ENCODE data around the gene TANGO2.

The TANGO2 gene

GRCh38 chr22:20013382-20013871 is 7.5 kb upstream of the TANGO2 start:
- no peak for DNase-seq

GRCh38 chr22:20014526-20015186 is 6.3 kb upstream of the TANGO2 start:
- no peak for DNase-seq

GRCh38 chr22:20015187-20015625 is 5.7 kb upstream of the TANGO2 start:
- DNase-seq, result no peak

GRCh38 chr22:20015971-20016733 is 4.8 kb upstream of the TANGO2 start:
- DNase-seq, result no peak

GRCh38 chr22:20016734-20017621 is 3.9 kb upstream of the TANGO2 start, which contains the start of gene ARVCF:
ARVCF (minus strand) TSS chr22:20016823; CDS start chr22:19990794, 26,029 bp downstream.
- peak; percentile 36 for DNase-seq

- no peak for DNase-seq
These were observed 3.3 kb upstream of the TANGO2 start for GRCh38 chr22:20017622-20017958.

- DNase-seq, result no peak
These were observed 2.9 kb upstream of the TANGO2 start for GRCh38 chr22:20018001-20018400.

GRCh38 chr22:20019661-20020532 is 1.0 kb upstream of the TANGO2 start:
- DNase-seq, result no peak

- peak; percentile 14 for DNase-seq
These were observed 579 bp downstream of the TANGO2 start for GRCh38 chr22:20021196-20022181.

GRCh38 chr22:20022231-20022977 is 1.5 kb downstream of the TANGO2 start:
- DNase-seq, result no peak

- no peak for DNase-seq
These were observed 2.2 kb downstream of the TANGO2 start for GRCh38 chr22:20022978-20023613.

- no peak for DNase-seq
These were observed 3.3 kb downstream of the TANGO2 start for GRCh38 chr22:20024225-20024624.

- DNase-seq, result no peak
These were observed 3.9 kb downstream of the TANGO2 start for GRCh38 chr22:20024650-20025397.

GRCh38 chr22:20025401-20026203 is 4.7 kb downstream of the TANGO2 start:
- DNase-seq, result no peak

GRCh38 chr22:20026204-20026908 is 5.4 kb downstream of the TANGO2 start:
- no peak for DNase-seq

- no peak for DNase-seq
These were observed 6.2 kb downstream of the TANGO2 start for GRCh38 chr22:20026996-20027601.
